H1 (cell line): ENCODE data around the gene RNF208. TPM values are rescaled to one million over a fixed set of nuclear protein-coding genes. Genes with fewer than 3 reads are reported as not detected.

ENCODE experiments used
- CTCF ChIA-PET: fragments of 300-600 bp; sonication (Branson Sonifier 250); formaldehyde crosslinking; loops from one replicate; lab custom pipeline; 2021; ENCODE audit not compliant: partially characterized antibody; lab: Charles Lee
- POLR2A ChIA-PET: fragments of 300-600 bp; sonication (Branson Sonifier 250); formaldehyde crosslinking; loops from one replicate; lab custom pipeline; 2021; ENCODE audit warnings: inconsistent platforms; ENCODE audit not compliant: partially characterized antibody; lab: Charles Lee
- DNase-seq, 2 experiments: peaks; one replicate each; pipeline versions ENCODE4 v3.0.0 to v3.0.0-alpha.2; 2010 to 2022; ENCODE audit warnings: low spot score in 2 of 2, low read depth in 1 of 2, mixed read lengths in 1 of 2
- FAIRE-seq: peaks from 2 replicates; lab custom pipeline; 2011; peaks lifted over from hg19 to GRCh38; lab: Jason Lieb, UNC
- H2AFZ ChIP-seq: 2 replicates; pipeline ENCODE4 v1.8.1; 2012; ENCODE audit warnings: low read length, inconsistent platforms
- H2AK5ac ChIP-seq: 2 replicates; pipeline ENCODE4 v1.6.1; 2013; ENCODE audit warnings: low read depth, low read length
- H2BK120ac ChIP-seq: replicated peaks from 2 replicates; pipeline ENCODE3; 2013; ENCODE audit warnings: low read depth, low read length, inconsistent platforms
- H2BK12ac ChIP-seq: 2 replicates; pipeline ENCODE4 v1.6.1; 2013; ENCODE audit warnings: low read depth, low read length
- H2BK15ac ChIP-seq: 2 replicates; pipeline ENCODE4 v1.6.1; 2013; ENCODE audit warnings: low read length
- H2BK20ac ChIP-seq: 2 replicates; pipeline ENCODE4 v1.6.1; 2013; ENCODE audit warnings: low read length
- H2BK5ac ChIP-seq: 2 replicates; pipeline ENCODE4 v1.6.1; 2013; ENCODE audit warnings: low read depth, low read length
- H3K14ac ChIP-seq: 2 replicates; pipeline ENCODE4 v1.6.1; 2013; ENCODE audit warnings: inconsistent platforms; ENCODE audit not compliant: insufficient read length
- H3K18ac ChIP-seq: 2 replicates; pipeline ENCODE4 v1.6.1; 2013; ENCODE audit warnings: low read length; ENCODE audit errors: extremely low read depth
- H3K23ac ChIP-seq: 2 replicates; pipeline ENCODE4 v1.6.1; 2013; ENCODE audit warnings: inconsistent platforms; ENCODE audit not compliant: insufficient read length
- H3K23me2 ChIP-seq: 2 replicates; pipeline ENCODE4 v1.6.1; 2013; ENCODE audit warnings: low read depth, low read length
- H3K27ac ChIP-seq: 2 replicates; pipeline ENCODE4 v1.6.1; 2011; ENCODE audit warnings: low read depth, low read length, inconsistent platforms
- H3K27me3 ChIP-seq, 4 experiments: replicated peaks in 1 of 4; 1 replicate in 1 of 4; 2 replicates in 3 of 4; pipeline versions ENCODE4 v1.6.1 to v1.8.1; 2011 to 2013; ENCODE audit warnings: low read length in 3 of 4, mild to moderate bottlenecking in 3 of 4, inconsistent platforms in 2 of 4, mixed read lengths in 2 of 4, moderate library complexity in 1 of 4; ENCODE audit not compliant: control insufficient read depth in 3 of 4, insufficient read depth in 3 of 4; ENCODE audit errors: extremely low read depth in 1 of 4
- H3K36me3 ChIP-seq, 4 experiments: 2 replicates each; pipeline versions ENCODE4 v1.6.1 to v1.8.1; 2011 to 2013; ENCODE audit warnings: mild to moderate bottlenecking in 4 of 4, low read length in 3 of 4, moderate library complexity in 2 of 4, control low read depth in 1 of 4, inconsistent platforms in 1 of 4; ENCODE audit not compliant: insufficient read depth in 4 of 4, control insufficient read depth in 2 of 4
- H3K4ac ChIP-seq: replicated peaks from 2 replicates; pipeline ENCODE3; 2013; ENCODE audit warnings: low read length, low read depth, mixed read lengths, inconsistent platforms; ENCODE audit not compliant: insufficient read length
- H3K4me1 ChIP-seq, 4 experiments: replicated peaks in 1 of 4; 1 replicate in 1 of 4; 2 replicates in 3 of 4; pipeline versions ENCODE4 v1.6.1 to v1.8.1; 2011 to 2013; ENCODE audit warnings: low read length in 3 of 4, inconsistent platforms in 2 of 4, mixed read lengths in 1 of 4; ENCODE audit not compliant: insufficient read depth in 4 of 4, control insufficient read depth in 3 of 4
- H3K4me2 ChIP-seq, 2 experiments: 2 replicates each; pipeline versions ENCODE4 v1.6.1 to v1.8.1; 2011 to 2013; ENCODE audit warnings: low read depth in 2 of 2, low read length in 2 of 2, control low read depth in 1 of 2, inconsistent platforms in 1 of 2, mild to moderate bottlenecking in 1 of 2; ENCODE audit not compliant: insufficient read depth in 1 of 2
- H3K4me3 ChIP-seq, 4 experiments: fragments of 200-600, 300-600 bp in 1 of 4; sonication (generic), shearing (Covaris generic), sonication (Bioruptor Twin) in 1 of 4; 2 replicates each; pipeline versions ENCODE4 v1.5.1 to v1.8.1; 2011 to 2016; ENCODE audit warnings: low read length in 4 of 4, low read depth in 3 of 4, control low read depth in 2 of 4, inconsistent platforms in 2 of 4, mild to moderate bottlenecking in 2 of 4, mixed read lengths in 1 of 4, moderate library complexity in 1 of 4; ENCODE audit not compliant: insufficient read depth in 2 of 4; ENCODE audit errors: extremely low read depth in 1 of 4
- H3K56ac ChIP-seq: replicated peaks from 2 replicates; pipeline ENCODE3; 2013; ENCODE audit warnings: low read depth, mild to moderate bottlenecking, mixed read lengths, low read length, inconsistent platforms; ENCODE audit not compliant: insufficient read length
- H3K79me1 ChIP-seq: 2 replicates; pipeline ENCODE4 v1.6.1; 2013; ENCODE audit warnings: low read depth, low read length, control low read depth
- H3K79me2 ChIP-seq, 2 experiments: 2 replicates each; pipeline versions ENCODE4 v1.6.1 to v1.8.1; 2012 to 2013; ENCODE audit warnings: low read length in 2 of 2, mild to moderate bottlenecking in 2 of 2, inconsistent platforms in 1 of 2; ENCODE audit not compliant: insufficient read depth in 2 of 2, control insufficient read depth in 1 of 2
- H3K9ac ChIP-seq, 4 experiments: replicated peaks in 1 of 4; 1 replicate in 1 of 4; 2 replicates in 3 of 4; pipeline versions ENCODE4 v1.6.1 to v1.8.1; 2011 to 2013; ENCODE audit warnings: low read depth in 3 of 4, low read length in 3 of 4, control low read depth in 2 of 4, mild to moderate bottlenecking in 2 of 4, moderate library complexity in 2 of 4, inconsistent platforms in 1 of 4; ENCODE audit errors: extremely low read depth in 1 of 4
- H3K9me3 ChIP-seq, 2 experiments: 2 replicates each; pipeline versions ENCODE4 v1.6.1 to v1.8.1; 2012 to 2013; ENCODE audit warnings: mild to moderate bottlenecking in 2 of 2, moderate library complexity in 2 of 2, control low read depth in 1 of 2, inconsistent platforms in 1 of 2, low read depth in 1 of 2, low read length in 1 of 2, mixed read lengths in 1 of 2; ENCODE audit not compliant: insufficient read depth in 2 of 2
- H4K20me1 ChIP-seq, 2 experiments: replicated peaks in 1 of 2; 2 replicates each; pipeline versions ENCODE3 to v1.8.1; 2011 to 2013; ENCODE audit warnings: inconsistent platforms in 2 of 2, low read length in 2 of 2, mild to moderate bottlenecking in 1 of 2; ENCODE audit not compliant: insufficient read depth in 2 of 2, control insufficient read depth in 1 of 2
- H4K5ac ChIP-seq: 2 replicates; pipeline ENCODE4 v1.6.1; 2013; ENCODE audit warnings: low read length, low read depth, mixed read lengths, inconsistent platforms; ENCODE audit not compliant: insufficient read length
- H4K8ac ChIP-seq: 2 replicates; pipeline ENCODE4 v1.8.0; 2013; ENCODE audit warnings: mild to moderate bottlenecking, moderate library complexity, low read length, inconsistent platforms; ENCODE audit not compliant: insufficient read depth; ENCODE audit errors: extremely low read depth
- H4K91ac ChIP-seq: replicated peaks from 2 replicates; pipeline ENCODE3; 2013; ENCODE audit warnings: low read length, mixed read lengths, inconsistent platforms; ENCODE audit not compliant: insufficient read length
- ATF3 ChIP-seq: IDR thresholded peaks from 2 replicates; pipeline ENCODE4 v1.6.1; 2011; ENCODE audit warnings: low read depth, mild to moderate bottlenecking, low read length; ENCODE audit not compliant: insufficient read depth
- JUND ChIP-seq: IDR thresholded peaks from 2 replicates; pipeline ENCODE4 v1.6.1; 2011; ENCODE audit warnings: mild to moderate bottlenecking, improper control_type of control experiment, low read length
- TAF7 ChIP-seq: optimal IDR thresholded peaks from 2 replicates; pipeline ENCODE3; 2011; ENCODE audit warnings: low read depth, mild to moderate bottlenecking, inconsistent platforms, low read length, moderate library complexity, borderline replicate concordance
- USF2 ChIP-seq: IDR thresholded peaks from 2 replicates; pipeline ENCODE4 v1.6.1; 2011; ENCODE audit warnings: low read length, improper control_type of control experiment
- WGBS, 2 experiments: shearing (Covaris generic) in 1 of 2; methylation state at CpG; one replicate each; pipeline versions ENCODE4 v1.1.6 to v1.1.7; 2013 to 2015; ENCODE audit warnings: low lambda C conversion rate in 2 of 2, mixed read lengths in 2 of 2, inconsistent platforms in 1 of 2, low coverage in 1 of 2, missing lambda C conversion rate in 1 of 2; ENCODE audit not compliant: insufficient replicate concordance in 2 of 2, insufficient coverage in 1 of 2, insufficient read length in 1 of 2; ENCODE audit errors: extremely low coverage in 1 of 2, missing lambda C conversion rate in 1 of 2; 5-methylcytosine and 5-hydroxymethylcytosine counted together
- polyA plus RNA-seq, 7 experiments: library from polyadenylated mRNA; depleted of rRNA in 3 of 7; stranded (reverse) in 5 of 7; unstranded in 2 of 7; fragments of >200 nt in 5 of 7; fragments of 200-250 nt in 2 of 7; gene quantifications; 1 replicate in 5 of 7; 2 replicates in 1 of 7; 4 replicates in 1 of 7; pipeline versions ENCODE4 v1.2.1 to v1.2.3, GENCODE V29; 2011 to 2013; ENCODE audit warnings: missing spikeins in 2 of 7, mixed read lengths in 2 of 7
- total RNA-seq: library from RNA; stranded (reverse); fragmentation: NEBNext Ultra II Directional; extraction: Animal tissue kit (Norgen Biotek cat#: 25700); gene quantifications from 2 replicates; pipeline ENCODE4 v1.2.1, GENCODE V29; 2021

Gene RNF208
- total and polyA plus RNA-seq, 2 of the 8 experiments (the other 6 are each of a cell fraction or from before 2014, with no cell fraction given), result 2.7 to 7.7 TPM

GRCh38 chr9:137256362-137256761, 34.3 kb upstream of the RNF208 start:
- Histone ChIP-seq H3K23me2 (peaks cover 14% of the 10 kb centered on the region; the same call in 1 of the 2 replicates), H3K27me3 (peaks cover 0 to 7% (median 0%) of the 10 kb centered on the region in 4 experiments; a peak in 2 of 7 replicates), H4K8ac (no peak overlapping the region; the same call in 1 of the 2 replicates), H3K9me3 (no peaks in the 10 kb centered on the region), H3K79me2 (peaks cover 0 to 13% of the 10 kb centered on the region in 2 experiments; a peak in 2 of 4 replicates), H3K14ac (no peak overlapping the region), H2BK5ac (no peak overlapping the region), H3K27ac (no peak overlapping the region), H3K36me3 (peaks cover 3 to 17% (median 12%) of the 10 kb centered on the region in 4 experiments; a peak in 6 of 8 replicates), H3K4me1 (peaks cover 0 to 21% (median 16%) of the 10 kb centered on the region in 4 experiments; a peak in 5 of 7 replicates), H3K79me1 (peaks cover 9% of the 10 kb centered on the region), H3K9ac (0 out of 7 replicates have a peak overlapping the region, but pooled peaks of 1 of the 4 experiments have one; percentile 44), H2BK15ac (no peak overlapping the region), H3K23ac (no peak overlapping the region), H4K91ac (no peak overlapping the region), H2BK12ac (no peak overlapping the region), H2AFZ (no peak overlapping the region), H3K4ac (no peak overlapping the region), H4K20me1 (peaks cover 0 to 4% of the 10 kb centered on the region in 2 experiments), H3K4me3 (peak overlapping the region; percentile 52 to 100 (median 82)), H2BK20ac (no peak overlapping the region), H2AK5ac (no peak overlapping the region), H3K18ac (no peak overlapping the region), H4K5ac (no peak overlapping the region), H3K4me2 (peak overlapping the region; percentile 80 to 92), H2BK120ac (no peak overlapping the region), H3K56ac (no peak overlapping the region)
- no peak for FAIRE-seq
- DNase-seq, result no peak
- ChIA-PET POLR2A (interaction anchor here (0.7 to 69.9 kb wide), 5 partner anchors 0 to 60 kb away, joined by 3 to 1462 read pairs (median 5); partner anchors contain the start of genes CYSRT1, NDOR1, NELFB and RNF208), CTCF (interaction anchor here (0.6 to 4.7 kb wide), 15 partner anchors 9 to 230 kb away, joined by 3 to 13 read pairs (median 4); partner anchors contain the start of genes ABCA2 and RNF224)
- WGBS, 2 experiments, result 89% methylated on average over 15 of the region's 15 CpGs; no CpG with 5 or more reads in 1 of the 2 experiments
- no peak for TF ChIP-seq TAF7
- no peak for TF ChIP-seq USF2
- TF ChIP-seq JUND, result no peak
- TF ChIP-seq ATF3, result no peak
